Measurements from ENCODE around the gene WNT7B.

GRCh38 chr22:45949891-45950290 lies 27.1 kb downstream of the WNT7B start:
- TF ChIP-seq YY1 (IDR thresholded peaks at IDR 0.05; ENCODE audit: insufficient read depth, insufficient read length), result no peak
- TF ChIP-seq ZNF274 (IDR thresholded peaks at IDR 0.05; ENCODE audit: low read depth, low read length), result no peak
- no peak for TF ChIP-seq SUZ12 (IDR thresholded peaks at IDR 0.05; ENCODE audit: extremely low read depth, insufficient read depth, insufficient read length)

All from NT2/D1 (cell line).